Left ventricle myocardium superior (tissue), 1 donor: ENCODE measurements around the gene EIF6. TPM values are rescaled to one million over a fixed set of nuclear protein-coding genes. Genes with fewer than 3 reads are reported as not detected.
"Not testable (repeated sequence)": the region's sequence is repeated elsewhere in the genome, so short reads cannot be mapped to it uniquely, and the experiment has no call there.

Experiments
- ATAC-seq: fragments of 200-7000 bp; cut with Tn5 transposase; one replicate; pipeline ENCODE4 v1.9.1; 2020; ENCODE audit warnings: mild to moderate bottlenecking, moderate library complexity
- DNase-seq: peaks from one replicate; pipeline ENCODE4 v3.0.0-alpha.2; 2020
- intact Hi-C: fragments of 100-400 bp; cut with micrococcal nuclease; formaldehyde crosslinking; loops from one replicate; pipeline ENCODE4 v1.11.0; 2022
- total RNA-seq: library from RNA; stranded (reverse); fragmentation: NEBNext Ultra II Directional; extraction: Animal tissue kit (Norgen Biotek cat#: 25700); gene quantifications from one replicate; pipeline ENCODE4 v1.2.1, GENCODE V29; 2021
- donor health status: DM: no; HTN: yes; CAD: no; lungs with severe emphysema.

The EIF6 gene
- total RNA-seq, 1 donor from 2014 or later, result 34.6 TPM

DNA sequence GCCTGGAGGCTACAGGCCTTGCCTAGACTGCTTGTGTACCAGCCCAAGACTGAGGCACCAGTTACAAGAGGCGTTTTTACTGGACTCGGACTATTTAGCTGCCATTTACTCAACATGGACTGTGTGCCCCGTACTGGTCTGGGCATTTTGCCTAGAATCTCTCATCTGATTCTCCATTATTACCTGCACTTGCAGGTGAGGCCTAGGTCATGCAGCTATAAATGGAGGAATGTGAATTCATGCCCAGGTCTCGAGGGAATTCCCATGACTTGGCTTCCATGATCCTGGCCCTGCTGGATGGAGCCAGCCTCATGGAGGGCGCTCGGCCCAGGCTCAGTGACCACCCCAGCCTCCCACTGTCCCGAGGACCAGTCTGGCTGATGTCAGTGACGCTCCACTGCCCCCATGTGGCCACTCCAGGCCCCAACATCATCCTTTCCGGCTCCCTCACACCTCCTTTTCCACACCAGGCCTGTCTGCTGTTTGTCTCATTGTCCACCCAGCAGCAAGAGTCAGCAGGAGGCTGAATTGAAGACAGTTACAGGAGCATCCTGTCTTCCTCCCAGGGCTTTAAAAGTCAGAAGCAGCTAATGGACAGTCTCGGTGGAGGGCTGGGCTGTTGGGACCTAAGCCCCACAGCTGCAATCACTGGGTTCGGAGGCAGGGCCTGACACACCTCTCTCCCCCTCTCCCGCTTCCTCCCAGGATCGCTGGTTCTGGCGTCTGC, 15.4 kb downstream of the EIF6 start:
- intact Hi-C loops, result no loop called here
- peak; percentile 76 for DNase-seq
- peak; percentile 67 for ATAC-seq

DNA sequence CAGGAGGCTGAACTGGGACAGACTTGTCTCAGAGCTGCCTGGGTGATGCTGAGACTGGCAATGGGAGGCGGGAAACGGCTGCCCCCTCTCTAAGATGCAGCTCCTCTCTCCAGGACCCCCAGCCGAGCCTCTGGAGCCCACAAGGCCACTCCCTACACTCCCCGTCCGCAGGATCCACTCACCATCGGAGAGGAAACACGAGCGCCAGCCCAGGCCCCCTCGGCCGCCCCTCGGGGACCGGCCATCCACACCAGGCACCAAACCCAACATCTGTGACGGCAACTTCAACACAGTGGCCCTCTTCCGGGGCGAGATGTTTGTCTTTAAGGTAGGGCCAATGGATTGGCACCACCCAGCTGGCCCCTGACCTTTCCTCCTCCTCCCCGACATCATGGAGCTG, 17.5 kb downstream of the EIF6 start:
- DNase-seq (no peak), ATAC-seq (no peak)
- intact Hi-C loops, result no loop called here

DNA sequence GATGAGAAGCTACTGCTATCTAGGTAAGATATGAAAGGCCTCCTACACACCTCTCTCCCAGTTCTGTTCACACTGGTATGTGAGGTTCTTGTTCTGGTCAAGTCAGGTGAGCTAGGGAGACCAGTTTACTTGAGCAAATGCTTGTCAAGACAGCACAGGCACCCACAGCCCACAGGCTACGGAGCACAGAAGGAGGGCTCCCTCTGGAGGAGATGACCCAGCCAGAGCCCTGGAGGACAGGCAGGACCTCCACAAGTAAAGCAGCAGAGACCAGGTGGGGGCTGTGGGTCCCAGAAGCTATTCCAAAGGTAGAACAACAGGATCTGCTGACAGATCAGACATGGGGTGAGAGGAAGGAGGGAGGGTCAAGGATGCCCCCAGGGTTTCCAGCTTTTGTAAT, 19.8 kb downstream of the EIF6 start:
- DNase-seq (no peak), ATAC-seq (no peak)
- intact Hi-C loops, result no loop called here

GRCh38 chr20:35263532-35264341, 20.8 kb downstream of the EIF6 start:
- intact Hi-C loops, result no loop called here
- peak; percentile 84 for ATAC-seq
- DNase-seq, result peak; percentile 64

GRCh38 chr20:35262731-35263531, 21.6 kb downstream of the EIF6 start:
- DNase-seq, intact Hi-C loops: not testable (repeated sequence)
- ATAC-seq, result peak; percentile 74

- intact Hi-C loops, ATAC-seq, DNase-seq: not testable (repeated sequence)
Measured at GRCh38 chr20:35262321-35262720, 22.3 kb downstream of the EIF6 start.

GRCh38 chr20:35260426-35260825, 24.1 kb downstream of the EIF6 start:
- DNase-seq, result no peak
- no peak for ATAC-seq
- intact Hi-C loops, result no loop called here

DNA sequence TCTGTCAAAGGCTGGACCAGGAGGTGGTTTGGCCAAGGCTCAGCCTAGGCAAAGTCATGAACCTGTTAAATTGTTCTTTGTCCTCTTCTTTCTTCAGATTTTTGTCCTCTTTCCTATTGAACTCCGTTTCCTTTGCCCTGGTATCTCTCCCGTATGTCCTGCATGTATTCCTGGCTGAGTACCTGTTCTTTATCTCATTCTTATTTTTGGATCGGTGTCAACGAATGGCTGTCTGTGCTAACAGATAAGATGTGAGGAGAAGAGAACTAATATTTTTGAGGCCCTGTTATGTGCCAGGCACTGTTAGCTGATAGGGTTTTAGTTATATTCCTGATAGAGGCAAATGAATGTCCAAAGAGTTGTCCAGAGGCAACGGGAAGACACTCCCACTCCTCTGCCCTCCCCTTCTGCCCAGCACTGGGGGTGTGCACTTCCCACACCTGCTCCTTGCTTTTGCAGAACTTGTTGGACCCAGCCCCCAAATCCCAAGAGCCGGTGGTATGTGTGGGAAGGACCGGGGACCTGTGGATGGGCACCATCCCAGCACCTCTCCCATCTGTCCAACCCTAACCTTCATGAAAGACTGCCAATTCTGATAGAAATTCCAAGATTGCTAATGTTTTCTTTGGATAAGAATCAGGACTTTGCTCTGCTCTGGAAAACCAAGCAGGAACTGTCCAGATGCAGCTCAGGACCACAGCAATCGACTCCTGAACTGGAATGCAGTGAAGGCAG, 27.2 kb downstream of the EIF6 start:
- ATAC-seq (peak; percentile 33), DNase-seq (no peak)
- intact Hi-C loops, result no loop called here

GRCh38 chr20:35254448-35254999, 30.0 kb downstream of the EIF6 start:
- DNase-seq (no peak), ATAC-seq (no peak)
- intact Hi-C loops, result no loop called here

DNA sequence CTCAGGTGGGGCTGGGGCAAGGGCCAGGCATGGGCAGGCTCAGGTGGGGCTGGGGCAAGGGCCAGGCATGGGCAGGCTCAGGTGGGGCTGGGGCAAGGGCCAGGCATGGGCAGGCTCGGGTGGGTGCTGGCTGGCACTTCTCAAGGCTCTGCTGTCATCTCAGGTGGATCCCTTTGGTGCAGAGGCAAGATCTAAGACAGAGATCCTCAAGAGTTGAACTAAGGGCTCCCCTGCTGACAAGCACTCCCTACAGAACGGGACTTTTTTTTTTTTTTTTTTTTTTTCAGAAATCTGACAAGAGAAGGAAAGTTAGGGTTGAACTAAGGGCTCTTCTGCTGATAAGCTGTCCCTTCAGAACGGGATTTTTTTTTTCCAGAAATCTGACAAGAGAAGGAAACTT, 31.6 kb downstream of the EIF6 start:
- ATAC-seq (no peak), DNase-seq (no peak)
- intact Hi-C loops, result no loop called here

DNA sequence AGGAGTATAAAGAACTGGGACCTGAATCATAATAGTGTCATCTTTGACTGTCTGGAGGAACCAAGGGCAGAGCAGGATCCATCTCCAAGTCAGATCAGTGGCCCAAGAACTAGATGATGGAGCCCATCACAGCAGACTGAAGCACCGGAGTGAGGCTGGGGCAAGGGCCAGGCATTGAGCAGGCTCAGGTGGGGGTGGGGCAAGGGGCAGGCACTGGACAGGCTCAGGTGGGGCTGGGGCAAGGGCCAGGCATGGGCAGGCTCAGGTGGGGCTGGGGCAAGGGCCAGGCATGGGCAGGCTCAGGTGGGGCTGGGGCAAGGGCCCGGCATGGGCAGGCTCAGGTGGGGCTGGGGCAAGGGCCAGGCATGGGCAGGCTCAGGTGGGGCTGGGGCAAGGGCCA, 32.0 kb downstream of the EIF6 start:
- intact Hi-C loops, ATAC-seq, DNase-seq: not testable (repeated sequence)

- no peak for DNase-seq
- ATAC-seq, result no peak
- intact Hi-C loops, result no loop called here
Measured at GRCh38 chr20:35252037-35252461, 32.5 kb downstream of the EIF6 start.

- no peak for DNase-seq
- no peak for ATAC-seq
- intact Hi-C loops, result no loop called here
Measured at GRCh38 chr20:35251613-35251940, 33.0 kb downstream of the EIF6 start.

DNA sequence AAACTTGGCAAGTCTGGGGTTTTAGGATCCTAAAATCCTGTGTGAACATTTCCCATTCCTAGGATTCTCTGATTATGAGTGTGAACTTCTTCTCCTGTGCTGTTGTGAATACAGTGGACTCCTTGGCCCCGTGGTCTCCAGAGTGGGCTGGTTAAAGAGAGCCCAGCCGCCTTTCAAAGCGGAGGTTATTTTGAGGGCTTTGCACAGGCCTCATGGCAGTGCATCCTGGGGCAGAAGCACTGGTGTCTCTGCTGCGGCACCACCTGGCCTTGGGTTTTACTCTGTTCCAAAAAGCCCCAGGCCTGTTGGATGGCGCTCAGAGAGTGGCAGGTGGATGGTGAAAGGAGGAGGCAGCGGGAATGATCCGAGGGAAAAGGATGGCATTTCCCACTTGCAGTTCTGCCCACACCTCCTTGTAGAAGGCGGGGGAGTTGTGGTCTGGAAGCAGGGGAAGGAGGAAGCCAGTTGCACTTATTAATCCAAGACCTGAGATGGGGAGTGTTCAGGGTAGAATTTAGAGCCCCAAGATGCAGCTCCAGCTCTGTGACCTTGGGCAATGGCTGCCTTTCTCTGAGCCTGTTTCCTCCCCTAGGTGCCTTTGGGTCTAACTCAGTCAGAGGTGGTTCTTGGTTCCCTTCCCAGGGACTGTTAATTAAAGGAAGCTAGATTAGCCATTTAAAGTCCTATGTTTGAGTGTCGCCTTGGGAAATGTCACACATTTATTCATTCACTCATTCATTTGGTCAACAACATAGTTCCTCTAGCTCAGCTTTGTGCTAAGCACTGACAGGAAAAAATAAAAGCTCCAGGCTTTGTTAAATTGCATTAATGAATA, 35.7 kb downstream of the EIF6 start:
- intact Hi-C loops, result no loop called here
- no peak for ATAC-seq
- no peak for DNase-seq

DNA sequence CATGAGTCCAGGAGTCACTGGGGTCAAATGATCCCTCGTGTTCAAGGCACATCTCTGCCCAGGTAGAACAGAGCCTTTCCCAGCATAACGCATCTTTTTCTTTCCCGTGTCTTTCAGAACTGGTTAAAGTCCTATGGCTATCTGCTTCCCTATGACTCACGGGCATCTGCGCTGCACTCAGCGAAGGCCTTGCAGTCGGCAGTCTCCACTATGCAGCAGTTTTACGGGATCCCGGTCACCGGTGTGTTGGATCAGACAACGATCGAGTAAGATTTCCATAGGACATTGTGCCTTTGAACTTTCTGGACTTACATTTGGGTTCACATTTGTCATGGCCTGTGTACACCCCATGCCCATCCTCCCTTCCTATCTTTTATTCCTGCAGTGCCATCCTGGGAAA, 37.8 kb downstream of the EIF6 start:
- no peak for ATAC-seq

GRCh38 chr20:35243986-35244385, 40.6 kb downstream of the EIF6 start:
- ATAC-seq, result no peak
- no peak for DNase-seq
- intact Hi-C loops, result no loop called here

More for the DNA sequence above, 37.8 kb downstream of the EIF6 start:
- no peak for DNase-seq
- intact Hi-C loops, result no loop called here

DNA sequence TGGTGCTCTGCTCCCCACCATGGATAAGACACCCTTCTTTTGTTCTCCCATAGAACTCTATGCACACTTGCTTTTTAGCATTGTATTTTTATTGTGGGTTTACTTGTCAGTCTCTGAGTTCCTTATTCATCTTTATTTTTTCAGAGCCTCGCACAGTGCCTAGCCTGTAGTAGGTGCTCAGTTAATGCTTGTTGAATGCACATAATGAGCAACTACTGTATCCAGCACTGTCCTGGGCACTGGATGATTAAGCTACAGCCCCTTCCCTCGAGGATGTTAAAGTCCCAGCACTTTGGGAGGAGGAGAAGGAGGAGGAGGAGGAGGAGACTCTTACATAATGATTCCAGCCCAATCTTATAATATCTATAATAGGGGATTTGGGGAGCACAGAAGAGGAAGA, 41.3 kb downstream of the EIF6 start:
- no peak for DNase-seq
- intact Hi-C loops, result no loop called here
- ATAC-seq, result no peak

- DNase-seq (no peak), ATAC-seq (no peak)
- intact Hi-C loops, result no loop called here
Measured at GRCh38 chr20:35240811-35241293, 43.7 kb downstream of the EIF6 start.
